ENCODE data around the gene AUTS2. TPM values are rescaled to one million over a fixed set of nuclear protein-coding genes. Genes with fewer than 3 reads are reported as not detected.

Gene AUTS2
- total RNA-seq, 2 donors from 2014 or later = 2.9 to 7.9 TPM

- H3K36me3 Mint-ChIP-seq (ENCODE audit: insufficient read depth in 2 of 2) = no peaks in the 10 kb centered on the region
- ATAC-seq (replicated peaks in 1 of 2) = no peak
- no peak overlapping the region for H3K4me3 Mint-ChIP-seq
- H3K4me1 Mint-ChIP-seq (ENCODE audit: low read depth) = no peaks in the 10 kb centered on the region
- no peak overlapping the region for H3K27ac Mint-ChIP-seq
- H3K9me3 Mint-ChIP-seq = no peaks in the 10 kb centered on the region
- no peak for DNase-seq
- peaks cover 9% of the 10 kb centered on the region for H3K27me3 Mint-ChIP-seq (ENCODE audit: low read depth)
Measured at GRCh38 chr7:69860941-69861622, 262.8 kb downstream of the AUTS2 start.

GRCh38 chr7:69862413-69863064, 264.3 kb downstream of the AUTS2 start:
- H3K27me3 Mint-ChIP-seq (ENCODE audit: low read depth) = peaks cover 9% of the 10 kb centered on the region
- H3K36me3 Mint-ChIP-seq (ENCODE audit: insufficient read depth in 2 of 2) = no peaks in the 10 kb centered on the region
- H3K27ac Mint-ChIP-seq = no peak overlapping the region
- no peak for DNase-seq
- H3K9me3 Mint-ChIP-seq = no peaks in the 10 kb centered on the region
- no peak overlapping the region for H3K4me3 Mint-ChIP-seq
- no peak for ATAC-seq (replicated peaks in 1 of 2)
- H3K4me1 Mint-ChIP-seq (ENCODE audit: low read depth) = no peaks in the 10 kb centered on the region

GRCh38 chr7:69864274-69864673, 266.0 kb downstream of the AUTS2 start:
- DNase-seq (no peak), ATAC-seq (replicated peaks in 1 of 2) (no peak)
- H3K36me3 Mint-ChIP-seq (ENCODE audit: insufficient read depth in 2 of 2) = no peaks in the 10 kb centered on the region
- H3K27ac Mint-ChIP-seq = no peak overlapping the region
- no peaks in the 10 kb centered on the region for H3K9me3 Mint-ChIP-seq
- no peak overlapping the region for H3K4me3 Mint-ChIP-seq
- no peaks in the 10 kb centered on the region for H3K4me1 Mint-ChIP-seq (ENCODE audit: low read depth)
- H3K27me3 Mint-ChIP-seq (ENCODE audit: low read depth) = no peaks in the 10 kb centered on the region

GRCh38 chr7:69864822-69865221, 266.5 kb downstream of the AUTS2 start:
- H3K4me1 Mint-ChIP-seq (ENCODE audit: low read depth) = no peaks in the 10 kb centered on the region
- H3K27me3 Mint-ChIP-seq (ENCODE audit: low read depth) = no peaks in the 10 kb centered on the region
- DNase-seq = no peak
- no peak overlapping the region for H3K27ac Mint-ChIP-seq
- H3K4me3 Mint-ChIP-seq = no peak overlapping the region
- H3K9me3 Mint-ChIP-seq = no peaks in the 10 kb centered on the region
- no peaks in the 10 kb centered on the region for H3K36me3 Mint-ChIP-seq (ENCODE audit: insufficient read depth in 2 of 2)
- ATAC-seq (replicated peaks in 1 of 2) = no peak

GRCh38 chr7:69868921-69869320, 270.6 kb downstream of the AUTS2 start:
- Mint-ChIP-seq H3K27ac (no peak overlapping the region), H3K36me3 (ENCODE audit: insufficient read depth in 2 of 2) (no peaks in the 10 kb centered on the region), H3K4me3 (no peak overlapping the region), H3K4me1 (ENCODE audit: low read depth) (no peaks in the 10 kb centered on the region), H3K9me3 (no peaks in the 10 kb centered on the region), H3K27me3 (ENCODE audit: low read depth) (no peaks in the 10 kb centered on the region)
- no peak for ATAC-seq (replicated peaks in 1 of 2)
- no peak for DNase-seq

- Mint-ChIP-seq H3K9me3 (peaks cover 0 to 2% of the 10 kb centered on the region in 2 donors), H3K4me1 (ENCODE audit: low read depth) (no peaks in the 10 kb centered on the region), H3K36me3 (ENCODE audit: insufficient read depth in 2 of 2) (no peaks in the 10 kb centered on the region), H3K27ac (no peak overlapping the region), H3K27me3 (ENCODE audit: low read depth) (no peaks in the 10 kb centered on the region), H3K4me3 (no peak overlapping the region)
- DNase-seq (no peak), ATAC-seq (replicated peaks in 1 of 2) (no peak)
Measured at GRCh38 chr7:69871213-69871885, 273.1 kb downstream of the AUTS2 start.

GRCh38 chr7:69871886-69872569, 273.8 kb downstream of the AUTS2 start:
- H3K4me3 Mint-ChIP-seq = no peak overlapping the region
- no peaks in the 10 kb centered on the region for H3K36me3 Mint-ChIP-seq (ENCODE audit: insufficient read depth in 2 of 2)
- H3K27ac Mint-ChIP-seq = no peak overlapping the region
- DNase-seq (no peak), ATAC-seq (replicated peaks in 1 of 2) (no peak)
- H3K27me3 Mint-ChIP-seq (ENCODE audit: low read depth) = no peaks in the 10 kb centered on the region
- peaks cover 0 to 2% of the 10 kb centered on the region in 2 donors for H3K9me3 Mint-ChIP-seq
- H3K4me1 Mint-ChIP-seq (ENCODE audit: low read depth) = no peaks in the 10 kb centered on the region

GRCh38 chr7:69873512-69873911, 275.2 kb downstream of the AUTS2 start:
- H3K4me1 Mint-ChIP-seq (ENCODE audit: low read depth) = no peaks in the 10 kb centered on the region
- H3K27me3 Mint-ChIP-seq (ENCODE audit: low read depth) = no peaks in the 10 kb centered on the region
- H3K27ac Mint-ChIP-seq = no peak overlapping the region
- H3K36me3 Mint-ChIP-seq (ENCODE audit: insufficient read depth in 2 of 2) = no peaks in the 10 kb centered on the region
- H3K4me3 Mint-ChIP-seq = no peak overlapping the region
- no peak for ATAC-seq (replicated peaks in 1 of 2)
- no peak for DNase-seq
- H3K9me3 Mint-ChIP-seq = peaks cover 0 to 2% of the 10 kb centered on the region in 2 donors

GRCh38 chr7:69878015-69878414, 279.7 kb downstream of the AUTS2 start:
- no peak overlapping the region for H3K27ac Mint-ChIP-seq
- ATAC-seq (replicated peaks in 1 of 2) (no peak), DNase-seq (no peak)
- no peaks in the 10 kb centered on the region for H3K36me3 Mint-ChIP-seq (ENCODE audit: insufficient read depth in 2 of 2)
- no peak overlapping the region for H3K4me3 Mint-ChIP-seq
- H3K9me3 Mint-ChIP-seq = peaks cover 0 to 2% of the 10 kb centered on the region in 2 donors
- H3K27me3 Mint-ChIP-seq (ENCODE audit: low read depth) = no peaks in the 10 kb centered on the region
- no peaks in the 10 kb centered on the region for H3K4me1 Mint-ChIP-seq (ENCODE audit: low read depth)

- Mint-ChIP-seq H3K36me3 (ENCODE audit: insufficient read depth in 2 of 2) (no peaks in the 10 kb centered on the region), H3K27me3 (ENCODE audit: low read depth) (no peaks in the 10 kb centered on the region), H3K27ac (no peak overlapping the region), H3K4me1 (ENCODE audit: low read depth) (no peaks in the 10 kb centered on the region), H3K9me3 (peaks cover 0 to 2% of the 10 kb centered on the region in 2 donors), H3K4me3 (no peak overlapping the region)
- ATAC-seq (replicated peaks in 1 of 2) = no peak
- no peak for DNase-seq
Measured at GRCh38 chr7:69878591-69878990, 280.3 kb downstream of the AUTS2 start.

- ATAC-seq (replicated peaks in 1 of 2) (no peak), DNase-seq (no peak)
- Mint-ChIP-seq H3K4me1 (ENCODE audit: low read depth) (no peaks in the 10 kb centered on the region), H3K36me3 (ENCODE audit: insufficient read depth in 2 of 2) (no peaks in the 10 kb centered on the region), H3K9me3 (no peaks in the 10 kb centered on the region), H3K4me3 (no peak overlapping the region), H3K27ac (no peak overlapping the region), H3K27me3 (ENCODE audit: low read depth) (no peaks in the 10 kb centered on the region)
Measured at GRCh38 chr7:69879989-69880388, 281.7 kb downstream of the AUTS2 start.

- no peaks in the 10 kb centered on the region for H3K27me3 Mint-ChIP-seq (ENCODE audit: low read depth)
- no peaks in the 10 kb centered on the region for H3K36me3 Mint-ChIP-seq (ENCODE audit: insufficient read depth in 2 of 2)
- H3K4me1 Mint-ChIP-seq (ENCODE audit: low read depth) = no peaks in the 10 kb centered on the region
- H3K4me3 Mint-ChIP-seq = no peak overlapping the region
- H3K27ac Mint-ChIP-seq = no peak overlapping the region
- H3K9me3 Mint-ChIP-seq = no peaks in the 10 kb centered on the region
- DNase-seq (no peak), ATAC-seq (replicated peaks in 1 of 2) (no peak)
Measured at GRCh38 chr7:69880840-69881239, 282.6 kb downstream of the AUTS2 start.

GRCh38 chr7:69882269-69882668, 284.0 kb downstream of the AUTS2 start:
- Mint-ChIP-seq H3K4me3 (no peak overlapping the region), H3K27ac (no peak overlapping the region), H3K36me3 (ENCODE audit: insufficient read depth in 2 of 2) (no peaks in the 10 kb centered on the region), H3K27me3 (ENCODE audit: low read depth) (no peaks in the 10 kb centered on the region), H3K9me3 (no peaks in the 10 kb centered on the region), H3K4me1 (ENCODE audit: low read depth) (no peaks in the 10 kb centered on the region)
- no peak for ATAC-seq (replicated peaks in 1 of 2)
- no peak for DNase-seq

Measured in activated T-cell treated with anti-CD3 and anti-CD28 coated beads, Interleukin-2, amount 50 U/mL, for 72 hours (primary cell).